ENCODE results near the gene LLGL2.
A peak's percentile ranks its signal among the peaks of the same experiment; 100 is the strongest.
"Not testable (repeated sequence)": the region's sequence is repeated elsewhere in the genome, so short reads cannot be mapped to it uniquely, and the experiment has no call there.

The LLGL2 gene

GRCh38 chr17:75509528-75510258, 15.8 kb upstream of the LLGL2 start:
- DNase-seq, result no peak

DNA sequence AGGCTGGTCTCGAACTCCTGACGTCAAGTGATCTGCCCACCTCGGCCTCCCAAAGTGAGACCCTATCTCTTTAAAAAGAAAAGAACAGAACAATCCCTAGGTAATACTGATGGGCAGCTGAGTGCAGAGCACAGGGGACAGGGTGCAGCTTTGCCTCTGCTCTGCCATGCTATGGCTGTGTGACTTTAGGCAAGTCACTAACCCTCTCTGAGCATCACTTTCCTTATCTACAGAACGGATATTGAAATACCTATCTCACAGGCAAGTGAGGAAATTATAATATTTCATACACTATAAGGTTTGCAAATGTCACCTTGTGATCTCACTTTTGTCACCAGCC, 14.3 kb upstream of the LLGL2 start:
- no peak for DNase-seq

DNA sequence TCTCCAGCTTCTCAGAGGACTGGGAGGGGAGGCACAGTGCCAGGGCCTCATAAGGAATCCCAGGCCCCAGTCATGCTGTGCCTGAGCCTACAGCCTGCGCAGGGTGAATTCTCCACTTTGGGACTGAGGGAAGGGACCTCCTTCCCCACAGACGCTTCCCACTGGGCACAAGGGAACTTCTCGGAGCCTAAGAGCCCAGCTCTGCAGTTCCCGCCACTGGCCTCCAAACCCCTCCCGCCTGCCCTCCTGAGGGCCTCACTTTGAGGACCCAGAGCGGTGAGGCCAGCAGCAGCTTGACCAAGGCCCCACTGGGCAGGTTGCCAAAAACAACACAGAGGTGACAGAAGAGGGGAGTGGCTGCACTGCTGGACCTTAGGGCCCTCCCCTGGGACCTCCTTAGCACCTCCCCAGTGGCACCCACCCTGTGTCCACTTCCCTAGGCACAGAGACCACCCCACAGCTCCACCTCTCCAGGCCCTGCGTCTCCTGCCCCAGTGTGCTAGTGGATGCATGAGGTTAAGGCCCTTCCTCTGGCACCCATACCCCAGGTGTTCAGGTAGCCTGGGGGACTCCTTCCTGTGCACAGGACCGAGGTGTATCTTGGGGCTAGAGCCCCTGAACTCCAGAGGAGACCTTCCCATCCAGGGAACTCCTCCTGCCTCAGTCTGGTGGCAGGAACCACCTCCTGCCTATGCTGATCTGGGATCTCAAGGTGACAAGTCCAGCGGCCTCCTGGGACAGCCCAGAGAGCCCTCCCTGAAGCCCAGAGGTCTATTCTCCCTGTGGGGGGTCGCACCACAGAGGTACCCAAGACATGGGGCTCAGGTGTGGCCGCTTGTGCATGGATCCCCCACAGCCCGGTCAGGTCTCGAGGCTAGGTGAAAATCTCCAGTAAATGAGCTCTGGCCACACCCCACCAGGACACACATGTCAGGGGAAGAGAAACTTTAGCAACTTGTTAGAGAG, 13.6 kb upstream of the LLGL2 start:
- no peak for DNase-seq

DNA sequence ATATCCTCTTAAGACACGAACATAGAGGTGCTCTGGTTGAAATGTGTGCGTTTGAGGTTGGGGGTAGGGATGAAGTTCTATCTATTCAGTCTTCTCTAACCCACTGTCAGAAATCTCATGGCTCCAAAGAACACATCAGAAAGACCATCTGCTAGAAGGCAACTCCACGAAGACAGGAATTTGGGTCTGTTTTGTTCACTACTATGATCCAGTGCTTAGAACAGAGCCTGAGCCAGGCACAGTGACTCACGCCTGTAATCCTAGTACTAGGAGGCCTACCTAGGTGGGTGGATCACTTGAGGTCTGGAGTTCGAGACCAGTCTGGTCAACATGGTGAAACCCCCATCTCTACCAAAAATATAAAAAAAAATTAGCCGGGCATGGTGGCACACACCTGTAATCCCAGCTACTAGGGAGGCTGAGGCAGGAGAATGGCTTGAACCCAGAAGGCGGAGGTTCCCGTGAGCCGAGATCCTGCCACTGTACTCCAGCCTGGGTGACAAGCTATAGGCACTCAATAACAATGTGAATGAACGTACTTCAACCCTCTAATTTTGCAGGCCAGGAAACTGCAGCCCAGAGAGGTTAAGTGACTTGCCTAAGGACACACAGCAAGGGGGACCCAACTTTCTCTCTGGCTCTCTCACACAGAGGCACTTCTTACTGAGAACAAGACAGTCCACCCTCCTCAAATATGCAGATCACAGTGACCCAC, 12.4 kb upstream of the LLGL2 start:
- DNase-seq, result no peak

- DNase-seq, result no peak
These were observed 11.9 kb upstream of the LLGL2 start for GRCh38 chr17:75513641-75514000.

DNA sequence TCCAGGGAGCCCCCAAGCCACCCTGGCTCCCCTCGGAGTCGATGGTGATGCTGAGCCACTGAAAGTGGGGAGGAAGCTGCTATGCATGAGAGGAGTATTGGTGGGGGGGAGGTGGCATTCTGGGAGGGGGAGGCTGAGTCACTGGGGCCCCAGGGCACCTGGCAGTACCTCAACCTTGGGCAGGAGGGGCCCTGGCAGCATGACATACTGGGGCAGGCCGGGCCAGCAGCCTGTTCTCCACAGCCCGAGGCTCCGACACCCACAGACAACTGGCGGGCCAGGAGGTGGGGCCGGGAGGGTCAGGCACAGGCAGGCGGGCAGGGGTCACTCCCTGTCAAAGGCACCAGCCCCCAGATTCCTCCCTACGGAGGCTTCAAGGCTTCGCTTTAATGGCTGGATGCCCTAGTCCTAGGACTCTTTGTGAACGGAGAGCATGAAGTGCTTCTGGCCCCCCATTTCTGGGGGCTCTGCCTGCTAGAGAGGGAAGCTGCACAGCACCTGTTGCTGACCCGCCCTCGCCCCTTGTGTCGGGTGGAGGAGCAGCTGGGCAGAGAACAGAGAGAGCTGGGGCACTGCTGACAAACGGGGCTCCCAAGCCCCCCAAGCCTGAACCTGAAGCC, 11.1 kb upstream of the LLGL2 start:
- DNase-seq, result no peak

DNA sequence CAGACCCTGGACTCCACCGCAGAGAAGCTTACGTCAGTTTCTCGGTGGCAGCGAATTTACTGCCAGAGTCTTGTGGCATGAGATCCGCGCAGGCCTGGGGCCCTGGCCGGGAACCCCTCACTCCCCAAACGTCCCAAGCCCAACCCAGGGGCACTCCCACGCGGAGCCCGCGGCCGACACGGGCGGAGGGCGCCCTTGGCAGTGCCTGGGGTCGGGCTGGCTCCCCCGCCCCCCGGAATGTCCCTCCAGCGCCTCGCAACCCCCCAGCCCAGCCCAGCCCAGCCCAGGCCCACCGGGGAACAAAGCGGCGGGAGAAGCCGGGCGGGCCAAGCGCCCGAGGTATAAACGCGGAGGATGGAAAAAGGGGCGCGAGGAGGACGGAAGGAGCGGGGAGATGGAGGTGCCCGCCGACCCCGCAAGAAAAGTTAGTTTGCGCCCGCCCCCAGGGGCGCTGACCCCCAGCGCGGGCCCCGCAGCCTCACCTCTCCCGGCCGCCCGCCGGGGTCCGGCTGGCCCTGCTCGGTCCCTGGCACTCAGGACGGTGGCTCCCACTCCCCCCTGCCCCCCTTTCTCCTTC, 10.5 kb upstream of the LLGL2 start:
- DNase-seq, result no peak

GRCh38 chr17:75515496-75516254, 9.8 kb upstream of the LLGL2 start, which contains the start of gene CASKIN2:
Gene CASKIN2 (minus strand): TSS chr17:75515537. CDS start chr17:75513804, 1,733 bp downstream.
- peak; percentile 75 for DNase-seq

GRCh38 chr17:75516255-75516618, 9.3 kb upstream of the LLGL2 start, which contains the start of gene TSEN54:
Gene TSEN54 (plus strand): TSS chr17:75516528. CDS start chr17:75516561, 33 bp downstream.
- peak; percentile 79 for DNase-seq

- DNase-seq, result no peak
These were observed 8.7 kb upstream of the LLGL2 start for GRCh38 chr17:75516619-75517296.

- no peak for DNase-seq
These were observed 8.1 kb upstream of the LLGL2 start for GRCh38 chr17:75517297-75517865.

GRCh38 chr17:75518201-75518600, 7.3 kb upstream of the LLGL2 start:
- no peak for DNase-seq

GRCh38 chr17:75518983-75519537, 6.4 kb upstream of the LLGL2 start:
- no peak for DNase-seq

DNA sequence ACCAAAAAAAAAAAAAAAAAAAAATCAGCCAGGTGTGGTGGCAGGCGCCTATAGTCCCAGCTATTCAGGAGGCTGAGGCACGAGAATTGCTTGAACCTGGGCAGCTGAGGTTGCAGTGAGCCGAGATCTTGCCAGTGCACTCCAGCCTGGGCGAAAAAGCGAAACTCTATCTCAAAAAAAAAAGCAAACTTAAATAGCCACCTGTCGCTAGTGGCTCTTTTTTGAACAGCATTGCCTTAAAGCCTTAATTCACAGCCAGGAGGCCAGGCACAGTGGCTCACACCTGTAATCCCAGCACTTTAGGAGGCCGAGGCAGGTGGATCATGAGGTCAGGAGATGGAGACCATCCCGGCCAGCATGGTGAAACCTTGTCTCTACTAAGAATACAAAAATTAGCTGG, 5.1 kb upstream of the LLGL2 start:
- DNase-seq, result not testable (repeated sequence)

GRCh38 chr17:75521290-75521689, 4.2 kb upstream of the LLGL2 start:
- no peak for DNase-seq

DNA sequence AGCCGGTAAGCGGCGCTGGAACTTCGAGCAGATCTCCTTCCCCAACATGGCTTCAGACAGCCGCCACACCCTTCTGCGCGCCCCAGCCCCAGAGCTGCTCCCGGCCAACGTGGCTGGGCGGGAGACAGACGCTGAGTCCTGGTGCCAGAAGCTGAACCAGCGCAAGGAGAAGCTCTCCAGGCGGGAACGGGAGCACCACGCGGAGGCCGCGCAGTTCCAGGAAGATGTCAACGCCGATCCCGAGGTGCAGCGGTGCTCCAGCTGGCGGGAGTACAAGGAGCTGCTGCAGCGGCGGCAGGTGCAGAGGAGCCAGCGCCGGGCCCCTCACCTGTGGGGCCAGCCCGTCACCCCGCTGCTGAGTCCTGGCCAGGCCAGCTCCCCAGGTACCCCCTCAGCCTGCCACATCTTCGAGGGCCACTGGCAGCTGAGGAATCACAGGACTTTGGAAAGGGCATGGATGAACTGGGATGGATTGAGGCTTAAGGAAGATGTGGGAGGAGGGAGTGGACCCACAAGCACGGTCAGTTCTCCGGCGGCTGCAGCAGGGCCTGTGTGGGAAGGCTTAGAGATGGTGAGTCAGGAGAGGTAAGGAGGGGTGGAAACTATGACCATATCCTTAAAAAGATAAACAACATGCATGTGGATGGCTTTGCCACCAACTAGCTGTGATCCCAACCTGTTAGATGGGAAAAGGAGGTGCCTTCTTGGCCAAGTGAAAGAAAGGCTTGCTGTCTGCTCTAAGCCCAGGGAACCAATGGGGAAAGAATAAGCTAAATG, 3.4 kb upstream of the LLGL2 start:
- no peak for DNase-seq

GRCh38 chr17:75523647-75524046, 1.9 kb upstream of the LLGL2 start:
- no peak for DNase-seq

DNA sequence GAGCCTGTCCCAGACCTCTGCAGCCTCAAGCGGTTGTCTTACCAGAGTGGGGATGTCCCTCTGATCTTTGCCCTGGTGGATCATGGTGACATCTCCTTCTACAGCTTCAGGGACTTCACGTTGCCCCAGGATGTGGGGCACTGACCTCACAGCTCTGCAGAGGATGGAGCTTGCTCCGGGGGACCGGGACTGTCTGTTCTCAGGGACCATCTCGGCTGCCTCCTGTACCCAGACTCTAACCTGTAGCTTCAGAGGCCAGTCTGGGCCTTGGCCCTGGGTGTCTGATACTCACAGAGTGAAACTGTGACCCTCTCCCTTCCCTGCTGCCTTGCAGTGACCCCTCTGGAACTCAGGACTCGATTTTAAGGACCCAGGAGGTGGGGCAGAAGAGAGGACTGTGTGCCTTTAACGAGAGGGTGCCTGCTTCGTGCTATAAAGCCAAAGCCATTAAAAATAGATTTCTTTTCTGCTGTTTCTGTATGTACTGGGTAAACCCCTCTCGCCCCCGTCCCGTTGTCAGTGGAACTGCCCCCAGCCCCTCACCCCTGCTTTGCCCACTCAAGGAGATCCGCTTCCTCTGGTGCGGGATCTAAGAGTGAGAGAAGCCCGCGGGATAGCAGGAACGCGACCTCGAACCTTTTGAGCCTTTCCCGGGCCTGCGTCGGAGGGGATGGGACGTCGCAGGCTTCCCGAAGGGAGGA, 1.1 kb upstream of the LLGL2 start:
- DNase-seq, result no peak
